ENCODE data around the gene DHCR24.

GRCh38 chr1:54805981-54806381, 81.0 kb downstream of the DHCR24 start:
- TF ChIP-seq CTCF (IDR thresholded peaks at IDR 0.05; ENCODE audit: low read length) = no peak
- TF ChIP-seq EZH2 (IDR thresholded peaks at IDR 0.05; ENCODE audit: borderline replicate concordance, low read length) = no peak
